Measurements from ENCODE around the gene DEFB114.

The DEFB114 gene

GRCh38 chr6:49935387-49935786 is 28.6 kb downstream of the DEFB114 start:
- no peak for DNase-seq (ENCODE audit: low spot score)

GRCh38 chr6:49934770-49935169 is 29.2 kb downstream of the DEFB114 start:
- no peak for DNase-seq (ENCODE audit: low spot score)

- no peak for DNase-seq (ENCODE audit: low spot score)
Observed at GRCh38 chr6:49933526-49933925, 30.4 kb downstream of the DEFB114 start.

GRCh38 chr6:49929340-49929739 is 34.6 kb downstream of the DEFB114 start:
- DNase-seq (ENCODE audit: low spot score), result no peak

- DNase-seq (ENCODE audit: low spot score), result no peak
Observed at GRCh38 chr6:49923826-49924225, 40.1 kb downstream of the DEFB114 start.

GRCh38 chr6:49919935-49920644 is 43.9 kb downstream of the DEFB114 start:
- DNase-seq (ENCODE audit: low spot score), result no peak

- DNase-seq (ENCODE audit: low spot score), result no peak
Observed at GRCh38 chr6:49919261-49919660, 44.7 kb downstream of the DEFB114 start.

- DNase-seq (ENCODE audit: low spot score), result no peak
Observed at GRCh38 chr6:49918787-49919186, 45.2 kb downstream of the DEFB114 start.

GRCh38 chr6:49915035-49915434 is 48.9 kb downstream of the DEFB114 start:
- no peak for DNase-seq (ENCODE audit: low spot score)

- DNase-seq (ENCODE audit: low spot score), result no peak
Observed at GRCh38 chr6:49913636-49914375, 50.2 kb downstream of the DEFB114 start.

GRCh38 chr6:49912196-49912595 is 51.8 kb downstream of the DEFB114 start:
- DNase-seq (ENCODE audit: low spot score), result no peak

- DNase-seq (ENCODE audit: low spot score), result no peak
Observed at GRCh38 chr6:49911252-49911651, 52.7 kb downstream of the DEFB114 start.

All from activated CD4-positive, alpha-beta T cell treated with anti-CD3 and anti-CD28 coated beads, Interleukin-2, Interleukin-4, amounts not matched to agents 100 ng/mL and 50 ng/mL, durations not matched to agents 16 hours and 8 hours (primary cell).